GM19372 (cell line): Measurements from ENCODE around the gene PHC1.

ENCODE experiments used
- ATAC-seq: cut with Tn5 transposase; IDR thresholded peaks from one replicate; pipeline ENCODE4 v1.9.1; 2021; ENCODE audit warnings: mild to moderate bottlenecking, low read depth, moderate library complexity; ENCODE audit not compliant: unreplicated experiment

The PHC1 gene

GRCh38 chr12:8948701-8949341 lies 34.5 kb downstream of the PHC1 start:
- no peak for ATAC-seq

DNA sequence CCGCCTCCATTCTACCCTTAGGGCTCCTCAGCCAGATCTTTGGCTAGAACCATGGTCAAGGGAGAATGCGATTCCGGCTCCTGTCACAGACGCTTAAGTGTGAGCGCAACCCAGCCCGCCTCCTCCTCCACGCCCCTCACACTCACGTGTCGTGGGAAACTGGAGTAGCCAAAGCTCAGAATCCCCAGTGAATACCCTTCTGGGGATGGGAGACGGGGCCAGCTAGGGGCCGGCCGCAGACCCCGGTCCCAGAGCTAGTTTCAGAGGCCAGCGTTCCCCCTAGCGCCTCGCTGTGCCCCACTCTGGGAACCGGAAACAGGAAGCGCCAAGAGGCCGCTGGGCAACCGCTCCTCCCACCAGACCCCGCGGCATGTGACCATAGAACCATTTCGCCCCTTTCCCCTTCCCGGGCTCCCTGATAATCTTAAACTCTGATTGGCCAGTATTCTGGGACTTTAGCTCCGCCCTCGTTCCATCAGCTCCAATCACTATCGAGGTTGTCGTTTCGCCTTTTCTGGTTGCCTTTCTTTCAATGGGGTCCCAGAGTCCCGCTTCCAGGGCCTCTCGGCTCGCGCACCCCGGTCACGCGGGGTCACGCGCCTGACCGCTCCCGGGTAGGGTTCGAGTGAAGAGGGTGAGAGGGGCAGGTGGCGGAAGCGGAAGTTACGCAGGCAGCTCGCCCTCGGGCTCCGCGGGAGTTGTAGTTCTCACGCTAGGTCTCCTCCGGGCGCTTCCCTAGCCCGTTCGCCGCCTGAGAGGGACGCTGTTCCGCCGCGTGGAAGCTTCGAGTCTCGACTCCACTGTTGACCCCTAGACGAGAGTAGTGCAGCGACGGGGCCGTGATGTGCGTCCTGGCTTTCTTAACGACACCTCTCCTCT lies 35.3 kb downstream of the PHC1 start, which contains the start of gene M6PR:
Gene M6PR (minus strand): TSS at position 304 of the 879 bp plus-strand sequence. CDS start 3,241 bp downstream, outside the sequence.
- peak; percentile 70 for ATAC-seq

DNA sequence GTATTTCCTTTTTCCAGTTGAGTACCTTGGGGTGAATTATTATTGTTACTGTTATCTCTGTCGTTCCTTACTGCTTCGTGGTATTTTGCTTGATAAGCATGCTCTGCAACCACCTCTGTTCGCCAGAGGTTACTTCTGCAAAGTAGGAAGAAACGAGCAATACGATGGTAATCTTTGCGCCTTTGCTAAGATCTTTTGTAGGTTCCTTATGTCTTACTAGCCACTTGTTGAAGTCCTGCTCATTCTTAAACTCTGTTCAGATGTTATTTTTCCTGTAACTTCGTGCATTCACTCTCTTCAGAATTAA lies 35.9 kb downstream of the PHC1 start:
- no peak for ATAC-seq

- no peak for ATAC-seq
These were observed 36.6 kb downstream of the PHC1 start for GRCh38 chr12:8950702-8951478.

GRCh38 chr12:8951744-8952143 lies 37.4 kb downstream of the PHC1 start:
- ATAC-seq: no peak

DNA sequence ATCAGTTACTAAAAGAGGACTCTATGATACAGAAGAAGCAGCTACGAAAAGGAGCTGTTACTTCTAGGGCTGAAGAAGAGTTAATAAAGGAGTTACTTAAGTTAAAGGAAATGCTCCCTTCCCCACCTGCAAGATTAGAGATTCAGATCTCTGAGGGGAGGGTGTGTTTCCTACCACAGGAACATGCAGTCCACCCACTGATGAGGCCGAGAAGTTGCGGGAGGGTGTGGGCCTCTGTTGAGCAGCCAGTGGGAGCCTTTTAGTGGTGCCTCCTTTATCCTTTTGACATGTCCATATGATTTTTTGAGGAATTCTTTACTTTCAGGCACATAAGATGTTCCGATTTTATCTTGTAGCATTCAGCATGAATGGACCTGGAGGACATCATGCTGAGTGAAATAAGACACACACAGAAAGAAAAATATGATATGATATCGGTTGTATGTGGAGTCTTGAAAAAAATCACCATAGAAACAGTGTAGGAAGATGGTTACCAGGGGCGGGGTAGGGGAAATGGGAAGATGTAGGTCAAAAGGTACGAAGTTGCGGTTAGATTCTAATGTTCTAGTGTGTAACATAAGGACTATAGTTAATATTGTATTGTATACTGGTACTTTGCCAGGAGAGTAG lies 39.6 kb downstream of the PHC1 start:
- ATAC-seq: no peak

GRCh38 chr12:8956073-8956472 lies 41.8 kb downstream of the PHC1 start:
- no peak for ATAC-seq

GRCh38 chr12:8956772-8957171 lies 42.5 kb downstream of the PHC1 start:
- ATAC-seq: no peak

GRCh38 chr12:8957561-8957960 lies 43.3 kb downstream of the PHC1 start:
- no peak for ATAC-seq

DNA sequence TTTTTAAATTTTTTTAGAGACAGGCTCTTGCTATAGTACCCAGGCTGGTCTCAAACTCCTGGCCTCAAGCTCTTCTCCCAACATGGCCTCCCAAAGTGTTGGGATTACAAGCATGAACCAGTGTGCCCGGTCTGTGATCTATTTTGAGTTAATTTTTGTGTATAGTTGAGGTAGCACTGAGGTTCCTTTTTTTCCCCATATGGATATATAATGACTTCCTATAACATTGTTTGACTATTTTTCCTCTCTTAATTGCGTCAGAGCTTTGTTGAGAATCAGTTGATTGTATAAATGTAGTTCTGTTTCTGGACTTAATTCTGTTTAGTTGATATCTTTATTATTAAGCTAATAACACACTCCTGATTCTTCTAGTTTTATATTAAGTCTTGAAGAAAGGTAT lies 43.8 kb downstream of the PHC1 start:
- ATAC-seq: no peak

GRCh38 chr12:8960176-8960575 lies 45.9 kb downstream of the PHC1 start:
- no peak for ATAC-seq

- no peak for ATAC-seq
These were observed 54.5 kb downstream of the PHC1 start for GRCh38 chr12:8968761-8969160.

DNA sequence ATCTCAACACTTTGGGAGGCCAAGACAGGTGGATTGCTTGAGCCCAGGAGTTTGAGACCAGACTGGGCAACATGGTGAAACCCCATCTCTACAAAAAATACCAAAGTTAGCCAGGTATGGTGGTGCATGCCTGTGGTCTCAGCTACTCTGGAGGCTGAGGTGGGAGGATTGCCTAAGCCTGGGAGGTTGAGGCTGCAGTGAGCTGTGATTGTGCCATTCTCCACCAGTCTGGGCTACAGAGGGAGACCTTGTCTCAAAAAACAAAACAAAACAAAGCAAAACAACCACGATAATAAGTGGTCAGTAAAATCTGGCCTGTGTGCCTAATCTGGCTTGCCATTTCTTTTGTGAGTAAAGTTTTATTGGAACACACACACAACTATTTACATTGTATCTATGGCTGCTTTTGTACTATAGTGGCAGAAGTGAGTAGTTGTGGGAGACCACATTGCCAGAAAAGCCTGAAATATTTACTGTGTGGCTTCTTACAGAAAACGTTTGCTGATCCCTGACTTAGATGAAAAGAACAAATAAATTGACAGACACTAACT lies 55.6 kb downstream of the PHC1 start:
- no peak for ATAC-seq

DNA sequence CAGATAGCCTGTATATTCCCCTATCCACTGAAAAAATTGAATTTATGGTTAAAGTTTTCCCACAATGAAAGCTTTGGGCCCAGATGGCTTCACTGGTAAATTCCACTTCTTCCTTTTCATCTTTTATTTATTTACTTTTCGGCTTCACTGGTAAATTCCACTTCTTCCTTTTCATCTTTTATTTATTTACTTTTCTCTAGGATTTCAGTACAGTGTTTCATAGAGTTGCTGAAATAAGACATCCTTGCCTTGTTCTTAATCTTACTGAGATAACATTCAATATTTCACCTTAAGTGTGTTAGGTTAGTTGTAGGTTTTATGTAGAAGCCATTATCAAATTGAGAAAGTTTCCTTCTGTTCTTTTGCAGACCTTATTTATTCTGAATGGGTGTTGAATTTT lies 56.1 kb downstream of the PHC1 start:
- ATAC-seq: no peak

- ATAC-seq: no peak
These were observed 65.8 kb downstream of the PHC1 start for GRCh38 chr12:8980137-8980536.

GRCh38 chr12:8985213-8985754 lies 71.0 kb downstream of the PHC1 start:
- ATAC-seq: no peak

DNA sequence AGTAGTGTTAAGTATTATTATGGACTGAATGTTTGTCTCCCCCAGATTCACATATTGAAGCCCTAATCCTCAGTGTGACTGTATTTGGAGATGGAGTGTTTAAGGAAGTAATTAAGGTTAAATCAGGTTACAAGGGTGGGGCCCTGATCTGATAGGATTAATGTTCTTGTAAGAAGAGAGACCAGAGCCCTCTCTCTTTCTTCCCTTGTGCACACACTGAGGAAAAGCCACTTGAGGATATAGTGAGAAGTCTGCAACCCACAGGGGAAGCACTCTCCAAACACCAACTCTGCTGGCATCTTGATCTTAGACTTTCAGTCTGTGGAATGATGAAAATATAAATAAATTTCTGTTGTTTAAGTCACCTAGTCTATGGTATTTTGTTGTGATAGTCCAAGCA lies 72.9 kb downstream of the PHC1 start:
- no peak for ATAC-seq

GRCh38 chr12:8987685-8988084 lies 73.4 kb downstream of the PHC1 start:
- ATAC-seq: no peak

GRCh38 chr12:8989413-8989812 lies 75.1 kb downstream of the PHC1 start, which contains the start of gene KLRG1:
Gene KLRG1 (plus strand): TSS chr12:8989546. CDS start chr12:8989636, 90 bp downstream.
- no peak for ATAC-seq
